ENCODE measurements around the gene HECW1. TPM values are rescaled to one million over a fixed set of nuclear protein-coding genes. Genes with fewer than 3 reads are reported as not detected.
"Not testable (repeated sequence)": the region's sequence is repeated elsewhere in the genome, so short reads cannot be mapped to it uniquely, and the experiment has no call there.

The HECW1 gene
- total RNA-seq, 1 donor from 2014 or later = not detected

DNA sequence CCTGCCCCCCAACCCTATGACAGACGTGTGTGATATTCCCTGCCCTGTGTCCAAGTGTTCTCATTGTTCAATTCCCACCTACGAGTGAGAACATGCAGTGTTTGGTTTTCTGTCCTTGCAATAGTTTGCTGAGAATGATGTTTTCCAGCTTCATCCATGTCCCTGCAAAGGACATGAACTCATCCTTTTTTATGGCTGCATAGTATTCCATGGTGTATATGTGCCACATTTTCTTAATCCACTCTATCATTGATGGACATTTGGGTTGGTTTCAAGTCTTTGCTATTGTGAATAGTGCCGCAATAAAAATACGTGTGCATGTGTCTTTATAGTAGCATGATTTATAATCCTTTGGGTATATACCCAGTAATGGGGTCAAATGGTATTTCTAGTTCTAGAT, 231.0 kb downstream of the HECW1 start:
- DNase-seq (ENCODE audit: low spot score); ATAC-seq: not testable (repeated sequence)

GRCh38 chr7:43345696-43346095, 233.2 kb downstream of the HECW1 start:
- not testable (repeated sequence) for DNase-seq (ENCODE audit: low spot score); ATAC-seq

DNA sequence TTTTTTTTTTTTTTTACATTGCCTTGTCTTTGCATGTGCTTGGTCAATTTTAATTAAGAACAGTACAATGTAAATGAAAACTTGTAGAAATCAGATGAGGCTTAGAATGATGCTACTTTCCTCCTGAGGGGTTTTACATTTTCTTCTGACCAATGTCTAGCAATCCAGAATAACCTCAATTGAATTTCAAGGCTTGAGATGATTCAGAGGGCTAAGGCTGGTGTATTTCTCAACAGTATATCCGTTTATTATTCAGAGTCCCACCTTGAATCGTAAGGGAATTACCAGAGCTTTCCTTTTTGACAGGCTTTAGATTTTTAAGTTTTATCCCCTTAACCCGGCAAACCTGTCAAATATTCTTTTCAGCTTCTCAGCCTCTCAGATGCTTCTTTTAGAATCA, 239.2 kb downstream of the HECW1 start:
- DNase-seq (ENCODE audit: low spot score) = no peak
- no peak for ATAC-seq

GRCh38 chr7:43353902-43354301, 241.5 kb downstream of the HECW1 start:
- DNase-seq (ENCODE audit: low spot score) = no peak
- ATAC-seq = no peak

DNA sequence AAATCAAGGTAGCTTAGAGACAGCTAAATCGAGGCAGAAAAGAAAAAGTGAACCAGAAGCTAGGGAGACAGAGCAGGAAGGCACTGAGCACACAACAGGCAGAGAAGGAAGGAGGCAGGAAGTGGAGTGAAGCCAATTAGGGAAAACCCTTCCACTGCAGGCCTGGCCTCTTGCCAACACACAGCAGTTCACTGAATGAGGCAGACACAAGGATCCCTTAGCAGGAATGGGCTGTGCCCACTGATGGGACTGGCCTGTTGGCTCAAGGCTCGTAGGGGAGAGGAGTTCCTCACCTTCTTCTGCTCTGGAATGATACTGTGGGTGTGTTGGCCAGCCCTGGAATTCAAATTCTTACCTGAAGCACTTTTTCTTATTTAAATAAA, 250.2 kb downstream of the HECW1 start:
- no peak for ATAC-seq

DNA sequence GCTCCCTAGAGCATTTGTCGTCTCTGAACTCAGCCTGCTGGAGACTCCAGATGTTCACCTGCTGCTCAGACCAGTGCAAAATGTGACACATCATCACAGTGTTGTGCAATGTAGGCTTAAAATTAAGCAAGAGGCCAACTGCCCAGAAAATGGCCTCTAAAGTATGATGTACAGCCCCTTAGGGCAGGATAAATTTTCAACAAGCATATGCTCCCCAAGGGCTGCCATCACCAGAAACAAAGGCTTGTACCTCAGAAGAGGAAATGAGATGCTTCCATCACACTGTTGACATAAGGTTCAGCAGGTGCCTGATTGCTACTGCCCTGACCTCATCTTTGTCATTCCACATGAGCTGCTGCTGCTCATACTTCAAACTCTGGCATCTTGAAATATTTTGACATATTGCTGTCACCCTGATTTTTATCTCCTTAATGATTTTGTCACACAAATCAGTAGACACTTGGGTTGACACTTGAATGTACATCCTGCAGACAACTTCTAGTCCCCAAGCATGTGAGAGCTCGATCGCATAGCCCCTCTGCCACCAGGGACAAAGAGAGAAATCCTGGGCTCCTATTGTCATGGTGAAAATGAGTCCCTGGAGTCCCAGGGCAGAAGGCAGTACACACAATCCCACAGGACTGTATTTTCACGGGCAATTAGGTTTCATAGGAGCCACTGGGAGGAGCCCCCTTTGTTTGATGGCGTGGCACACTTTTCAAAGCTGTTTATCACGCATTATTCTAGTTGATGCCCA, 250.8 kb downstream of the HECW1 start:
- no peak for DNase-seq (ENCODE audit: low spot score)
- ATAC-seq = peak; percentile 23

More for the DNA sequence above, 250.2 kb downstream of the HECW1 start:
- no peak for DNase-seq (ENCODE audit: low spot score)

- ATAC-seq = no peak
- no peak for DNase-seq (ENCODE audit: low spot score)
Measured at GRCh38 chr7:43364391-43364790, 251.9 kb downstream of the HECW1 start.

DNA sequence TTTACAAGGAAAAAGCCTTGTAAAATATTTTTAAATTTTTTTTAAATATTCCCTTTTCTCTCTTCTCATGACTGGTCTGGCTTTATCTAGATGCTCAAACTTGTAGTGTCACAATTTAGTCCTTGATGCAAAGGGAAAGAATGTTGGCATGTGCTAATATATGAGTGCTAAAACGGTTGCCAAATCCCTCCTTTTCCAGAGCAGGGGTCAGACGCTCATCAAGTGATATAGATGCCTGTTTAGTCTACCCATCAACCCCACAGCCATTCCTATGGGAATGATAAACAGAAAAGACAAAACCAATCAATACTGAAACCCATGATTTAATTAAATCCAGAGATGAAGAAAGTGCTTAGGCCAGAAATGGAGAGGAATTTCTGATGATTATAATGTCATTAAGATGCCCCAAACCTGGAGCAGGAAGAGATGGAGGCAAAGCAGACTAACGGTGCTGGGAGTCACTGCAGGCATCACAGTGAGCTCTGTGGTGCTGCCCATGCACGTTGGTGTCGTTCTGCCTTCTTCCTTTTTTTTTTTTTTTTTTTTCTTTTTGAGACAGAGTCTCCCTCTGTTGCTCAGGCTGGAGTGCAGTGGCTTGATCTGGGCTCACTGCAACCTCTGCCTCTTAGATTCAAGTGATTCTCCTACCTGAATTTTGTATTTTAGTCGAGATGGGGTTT, 260.4 kb downstream of the HECW1 start:
- DNase-seq (ENCODE audit: low spot score) (no peak), ATAC-seq (no peak)

GRCh38 chr7:43377196-43377960, 264.9 kb downstream of the HECW1 start:
- ATAC-seq = no peak

GRCh38 chr7:43379210-43379609, 266.8 kb downstream of the HECW1 start:
- DNase-seq (ENCODE audit: low spot score) (no peak), ATAC-seq (no peak)

More at GRCh38 chr7:43377196-43377960, 264.9 kb downstream of the HECW1 start:
- DNase-seq (ENCODE audit: low spot score) = no peak

- no peak for ATAC-seq
- DNase-seq (ENCODE audit: low spot score) = no peak
Measured at GRCh38 chr7:43384616-43385308, 272.3 kb downstream of the HECW1 start.

DNA sequence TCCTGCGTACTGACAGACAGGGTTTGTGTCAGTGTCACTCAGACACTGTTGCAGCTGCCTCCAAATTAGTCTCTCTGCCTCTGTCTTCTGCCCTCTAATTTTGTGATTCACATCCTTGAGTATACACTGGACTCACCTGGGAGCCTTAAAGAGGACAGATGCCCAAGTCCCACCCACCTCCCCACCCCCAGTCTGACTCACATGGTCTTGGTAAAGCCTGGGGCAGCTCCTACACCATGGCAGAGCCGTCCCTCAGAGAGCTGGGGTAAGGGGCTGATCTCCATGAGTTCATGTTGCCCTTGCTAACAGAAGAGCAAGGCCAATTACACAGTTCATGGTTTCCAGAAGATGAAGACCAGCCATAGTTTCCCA, 272.8 kb downstream of the HECW1 start:
- ATAC-seq (no peak), DNase-seq (ENCODE audit: low spot score) (no peak)

GRCh38 chr7:43385856-43386255, 273.4 kb downstream of the HECW1 start:
- DNase-seq (ENCODE audit: low spot score) (no peak), ATAC-seq (no peak)

GRCh38 chr7:43387932-43388331, 275.5 kb downstream of the HECW1 start:
- DNase-seq (ENCODE audit: low spot score) (no peak), ATAC-seq (no peak)

DNA sequence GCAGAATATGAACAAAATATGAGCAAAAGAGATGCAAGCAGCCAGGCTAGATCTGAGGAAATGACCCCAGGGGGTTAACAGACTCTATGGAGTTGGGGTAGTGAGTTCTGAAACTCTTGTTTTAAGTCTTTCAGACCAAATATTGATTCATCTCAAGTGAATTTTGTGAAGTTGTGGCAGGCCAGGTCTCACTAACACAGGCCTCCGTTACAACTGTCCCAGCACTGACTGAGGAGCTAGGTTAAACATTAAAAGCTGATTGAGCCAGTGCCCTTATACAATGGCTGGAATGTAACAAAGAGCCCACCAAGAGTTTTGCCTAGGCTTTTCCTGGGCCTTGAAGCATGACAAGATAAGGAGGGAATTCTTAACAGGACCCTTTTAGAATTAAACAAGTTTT, 278.1 kb downstream of the HECW1 start:
- no peak for ATAC-seq
- no peak for DNase-seq (ENCODE audit: low spot score)

DNA sequence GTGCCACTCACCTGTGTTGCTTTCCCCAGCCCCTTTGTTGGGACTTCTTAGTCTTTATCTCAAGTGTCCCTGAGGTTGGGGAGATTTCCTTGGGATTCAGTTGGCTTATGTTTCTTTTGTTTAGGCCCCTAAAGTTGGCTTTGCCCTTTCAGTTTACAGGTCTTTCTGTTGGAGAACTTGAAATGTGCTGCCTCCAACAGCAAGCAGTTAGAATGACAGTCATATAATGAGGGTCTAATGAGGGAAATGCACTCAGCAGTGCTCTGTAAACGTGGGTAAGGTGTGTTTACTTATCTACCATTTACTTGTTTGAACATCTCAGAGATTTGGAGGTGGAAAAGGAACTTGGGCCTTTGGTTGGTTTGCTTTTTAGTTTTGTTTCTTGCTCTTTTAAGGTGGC, 279.1 kb downstream of the HECW1 start:
- DNase-seq (ENCODE audit: low spot score) (no peak), ATAC-seq (no peak)

- no peak for DNase-seq (ENCODE audit: low spot score)
- no peak for ATAC-seq
Measured at GRCh38 chr7:43392638-43393330, 280.3 kb downstream of the HECW1 start.

DNA sequence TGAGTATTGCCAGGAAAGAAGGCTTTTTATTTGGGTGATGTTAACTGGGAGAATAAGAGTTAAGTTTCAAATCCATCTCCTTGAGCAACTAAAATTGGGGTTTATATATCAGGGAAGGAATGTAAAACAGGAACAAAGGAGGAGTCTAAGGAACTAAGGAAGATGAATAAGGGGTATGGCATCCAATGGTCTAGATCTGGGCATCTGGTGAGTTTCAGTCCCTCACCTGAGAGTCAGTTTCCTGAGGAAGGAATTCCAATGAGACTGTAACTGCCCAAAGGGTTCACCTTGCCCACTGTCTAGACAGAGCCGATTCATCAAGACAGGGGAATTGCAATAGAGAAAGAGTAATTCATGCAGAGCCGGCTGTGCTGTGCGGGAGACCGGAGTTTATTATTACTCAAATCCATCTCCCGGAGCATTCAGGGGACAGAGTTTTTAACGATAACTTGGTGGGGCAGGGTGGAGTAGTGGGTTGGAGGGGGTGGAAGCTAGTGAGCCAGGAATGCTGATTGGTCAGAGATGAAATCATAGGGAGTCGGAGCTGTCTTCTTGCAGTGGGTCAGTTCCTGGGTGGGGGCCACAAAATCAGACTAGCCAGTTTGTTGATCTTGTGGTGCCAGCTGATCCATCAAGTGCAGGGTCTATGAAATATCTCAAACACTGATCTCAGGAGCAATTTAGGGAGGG, 282.1 kb downstream of the HECW1 start:
- no peak for ATAC-seq
- DNase-seq (ENCODE audit: low spot score) = no peak

- no peak for DNase-seq (ENCODE audit: low spot score)
- no peak for ATAC-seq
Measured at GRCh38 chr7:43395351-43395750, 282.9 kb downstream of the HECW1 start.

DNA sequence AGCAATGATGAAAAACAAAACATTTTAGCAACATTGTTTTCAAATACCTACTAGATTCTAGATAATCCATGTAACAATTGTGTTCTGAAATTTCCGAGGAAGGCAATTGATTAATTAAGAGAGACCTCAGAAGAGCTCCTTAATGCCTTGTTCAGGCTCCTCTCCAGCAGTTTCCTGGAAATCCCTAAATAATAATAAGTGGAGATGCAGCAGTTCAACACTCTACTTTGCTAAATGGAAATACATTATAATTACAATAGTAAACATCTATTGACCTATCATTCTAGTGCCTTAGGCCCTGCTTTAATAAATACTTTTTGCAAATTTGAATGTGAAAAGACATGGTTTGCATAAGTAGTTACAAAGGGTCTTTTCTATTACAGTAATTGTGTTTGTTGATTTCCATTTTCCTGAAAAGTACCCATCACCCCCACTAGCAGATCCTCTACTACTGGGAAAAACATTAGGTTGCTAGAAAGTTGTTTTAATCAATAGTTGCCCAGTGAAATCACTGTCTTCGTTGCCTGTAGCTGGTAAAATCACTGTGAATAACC, 283.8 kb downstream of the HECW1 start:
- ATAC-seq (no peak), DNase-seq (ENCODE audit: low spot score) (no peak)

All from left lobe of liver (tissue), 2 donors.